Cerebellar nuclear complex (tissue), 1 donor: ENCODE results near the gene DGKH.
"Not testable (repeated sequence)": the region's sequence is repeated elsewhere in the genome, so short reads cannot be mapped to it uniquely, and the experiment has no call there.

Source experiments
- DNase-seq, 2 experiments: peaks; one replicate each; lab custom pipeline; 2025; lab: John Stamatoyannopoulos, UW

The DGKH gene

GRCh38 chr13:42073683-42074082 is 25.2 kb downstream of the DGKH start:
- DNase-seq, result no peak

DNA sequence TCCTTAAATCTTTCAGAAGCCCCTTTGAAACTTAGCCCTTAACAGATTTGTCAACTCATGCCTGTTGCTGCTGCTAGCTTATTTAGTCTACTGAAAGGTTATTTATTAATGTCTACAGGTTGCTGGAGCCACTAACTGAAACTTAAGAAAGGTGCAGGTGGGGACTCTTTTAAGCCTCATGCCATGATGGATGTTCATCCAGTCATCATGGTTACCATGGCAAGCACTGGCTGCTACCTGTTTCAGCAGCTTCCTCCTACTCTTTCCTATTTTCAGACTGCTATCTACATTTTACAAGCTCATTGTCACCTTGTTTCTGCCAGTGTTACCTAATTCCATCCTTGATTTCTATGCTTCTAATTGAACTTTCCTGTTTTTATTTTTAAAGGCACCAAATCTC is 27.1 kb downstream of the DGKH start:
- no peak for DNase-seq

GRCh38 chr13:42076309-42076713 is 27.9 kb downstream of the DGKH start:
- no peak for DNase-seq

DNA sequence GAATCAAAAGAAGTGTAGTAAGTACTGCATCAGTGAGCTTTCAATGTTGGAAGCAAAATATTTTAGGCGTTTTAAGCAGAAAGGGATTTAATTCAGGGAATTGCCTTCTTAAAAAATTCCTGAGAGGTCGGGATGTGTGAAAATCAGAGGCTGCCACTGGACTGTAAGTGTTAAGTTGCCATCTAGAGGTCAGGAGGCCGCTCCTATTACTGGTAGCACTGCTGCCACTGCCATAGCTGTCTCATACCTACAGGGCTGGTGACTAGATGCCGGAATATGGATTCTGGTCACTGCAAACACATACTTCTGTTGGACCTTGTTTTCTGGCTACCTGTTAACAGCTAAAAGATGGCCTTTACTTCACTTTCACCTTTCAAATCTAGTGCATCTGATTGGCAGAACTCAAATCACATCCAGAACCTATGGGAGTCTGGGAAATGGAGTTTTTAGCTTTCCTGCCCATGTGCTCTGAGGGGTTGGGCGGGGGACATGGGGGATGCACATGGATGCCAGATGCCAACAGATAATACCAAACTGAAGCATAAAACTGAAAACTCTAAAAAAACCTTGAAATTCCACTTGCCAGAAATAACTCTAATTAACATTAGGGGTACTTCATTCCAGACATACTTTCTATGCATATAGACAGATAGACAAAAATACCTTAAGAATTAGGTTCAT is 29.8 kb downstream of the DGKH start:
- no peak for DNase-seq

GRCh38 chr13:42083138-42083770 is 34.8 kb downstream of the DGKH start:
- DNase-seq, result no peak

GRCh38 chr13:42084722-42085121 is 36.3 kb downstream of the DGKH start:
- DNase-seq, result no peak

DNA sequence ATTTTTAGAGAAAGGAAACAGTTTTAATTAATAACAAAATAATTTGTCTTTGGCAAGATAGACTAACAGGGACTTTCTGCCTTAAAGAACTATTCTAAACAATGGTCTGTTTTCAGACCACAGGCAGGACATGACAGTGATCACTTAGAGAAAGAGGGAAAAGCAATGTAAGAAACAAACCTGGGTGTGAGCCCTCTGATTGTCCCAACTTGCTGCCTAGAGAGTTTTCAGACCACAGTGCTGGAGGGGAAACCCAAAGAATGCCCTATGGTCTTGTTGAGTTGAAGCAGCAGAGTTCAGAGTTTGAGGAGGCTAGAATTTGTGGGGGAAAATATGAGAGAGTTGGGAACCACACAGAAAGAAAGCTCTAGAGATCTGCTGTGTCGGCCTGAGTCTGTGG is 38.1 kb downstream of the DGKH start:
- DNase-seq, result no peak

- no peak for DNase-seq
Observed at GRCh38 chr13:42094516-42095040, 46.1 kb downstream of the DGKH start.

GRCh38 chr13:42096222-42096621 is 47.8 kb downstream of the DGKH start:
- not testable (repeated sequence) for DNase-seq

GRCh38 chr13:42099962-42100675 is 51.7 kb downstream of the DGKH start:
- no peak for DNase-seq

DNA sequence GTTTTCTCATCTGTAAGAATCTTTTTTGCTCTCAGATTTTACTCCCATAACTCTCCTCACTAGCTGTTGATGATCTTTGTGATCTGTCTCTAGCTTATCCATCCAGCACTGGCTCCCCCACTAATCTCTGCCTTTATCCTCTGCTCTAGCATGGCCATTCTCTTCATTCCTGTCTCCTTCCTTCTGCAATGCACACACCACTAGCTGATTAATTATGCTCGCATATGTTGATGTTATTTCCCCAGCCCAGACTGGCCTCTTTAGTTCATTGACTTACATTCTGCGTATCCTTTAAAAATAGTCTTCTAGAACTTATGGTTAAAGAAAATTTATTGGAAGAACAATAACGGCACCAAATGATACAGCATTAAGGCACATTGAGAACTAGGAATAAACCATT is 52.5 kb downstream of the DGKH start:
- no peak for DNase-seq

GRCh38 chr13:42101821-42102585 is 53.6 kb downstream of the DGKH start:
- DNase-seq, result no peak

DNA sequence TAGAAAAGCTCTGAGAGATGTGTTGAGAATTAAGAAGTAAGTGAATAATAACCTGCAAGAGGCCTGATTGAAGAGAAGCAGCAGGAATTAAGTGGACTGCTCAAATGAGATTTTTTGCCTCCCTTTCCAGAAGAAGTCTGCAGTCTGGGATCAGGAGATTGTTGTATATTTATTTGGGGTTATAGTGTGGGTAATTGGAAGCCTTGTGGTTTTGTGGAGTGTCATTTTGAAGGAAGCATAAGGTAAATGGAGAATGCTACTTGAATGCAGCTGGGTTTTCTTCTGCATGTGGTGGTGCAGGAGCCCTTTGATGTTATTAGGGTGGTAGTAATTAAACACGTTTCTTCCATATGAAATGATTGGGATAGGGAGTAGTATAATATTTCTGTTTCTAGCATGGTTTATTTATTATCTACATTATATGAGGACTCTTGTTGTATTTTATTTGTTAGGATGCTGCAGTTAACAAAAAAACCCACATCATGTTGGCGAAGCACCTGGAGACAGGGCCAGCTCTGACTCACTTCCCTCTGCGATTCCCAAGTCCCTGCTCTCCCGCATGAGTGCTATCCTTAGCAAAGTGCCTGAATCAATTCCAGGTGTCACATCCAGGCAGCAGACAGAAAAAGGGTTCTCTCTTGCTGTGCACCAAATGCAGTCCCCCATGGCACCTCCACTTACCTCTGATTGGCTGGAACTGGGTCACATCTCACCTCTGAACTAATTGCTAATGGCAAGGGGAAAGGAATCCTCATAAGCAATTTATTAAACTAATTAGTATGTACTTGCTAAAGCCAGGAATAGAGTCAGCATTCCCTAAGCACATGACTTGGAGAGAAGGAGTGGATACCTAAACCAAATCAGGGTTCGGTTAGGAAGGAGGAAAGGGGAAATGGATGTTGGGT is 54.8 kb downstream of the DGKH start:
- DNase-seq, result no peak

DNA sequence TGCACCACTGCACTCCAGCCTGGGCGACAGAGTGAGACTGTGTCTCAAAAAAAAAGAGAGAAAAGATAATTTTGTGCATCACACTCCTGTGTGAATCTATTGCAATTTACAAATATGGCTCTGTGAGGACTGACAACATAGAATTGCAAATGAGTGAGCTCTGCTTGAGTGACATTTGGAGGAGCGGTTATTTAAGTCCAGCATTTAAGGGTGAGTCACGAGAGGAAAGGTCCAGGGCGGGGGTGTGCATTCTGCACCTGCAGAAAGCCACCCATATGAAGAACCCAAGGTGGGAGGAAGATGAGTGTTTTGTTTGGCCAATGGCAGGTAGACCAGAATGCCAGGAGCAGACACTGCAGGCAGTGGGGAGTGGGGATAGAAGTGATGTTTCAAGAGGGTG is 58.5 kb downstream of the DGKH start:
- no peak for DNase-seq

DNA sequence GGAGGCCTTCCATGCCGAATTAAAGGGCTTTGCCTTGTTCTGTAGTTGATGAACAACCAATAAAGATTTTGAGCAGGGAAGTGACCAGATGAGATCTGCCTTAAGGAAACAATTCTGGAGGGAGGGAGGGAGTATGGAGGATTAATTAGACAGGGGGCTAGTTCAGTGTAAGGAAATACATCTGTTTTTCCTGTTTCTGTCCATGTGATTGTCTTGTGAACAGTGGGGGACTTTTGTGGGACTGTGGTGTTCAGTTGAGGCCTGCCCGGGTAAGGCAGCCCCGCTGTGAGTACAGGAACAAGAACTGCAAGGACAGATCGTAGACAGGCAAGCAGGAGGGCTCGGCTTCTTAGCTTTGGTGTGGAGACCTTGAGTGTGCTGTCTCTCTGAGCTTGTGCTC is 59.0 kb downstream of the DGKH start:
- DNase-seq, result no peak

- no peak for DNase-seq
Observed at GRCh38 chr13:42108217-42108616, 59.8 kb downstream of the DGKH start.

DNA sequence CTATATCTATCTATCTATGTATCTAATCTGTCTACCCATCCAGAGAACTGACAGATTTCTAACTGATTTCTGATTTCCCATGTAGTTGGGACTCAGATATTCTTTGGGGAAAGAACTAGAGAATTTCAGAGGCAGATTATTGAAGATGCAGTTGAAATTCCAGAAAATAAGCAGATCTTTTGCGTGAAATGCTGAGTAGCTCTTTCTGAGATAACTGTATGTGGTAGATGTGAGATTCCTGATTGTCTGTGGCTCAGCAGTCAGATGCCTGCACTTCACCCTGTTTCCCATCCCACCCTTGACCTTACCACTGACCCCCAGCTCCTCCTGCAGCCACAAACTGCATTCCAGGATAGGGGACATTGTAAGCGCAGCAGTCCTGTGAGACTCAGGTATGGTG is 61.5 kb downstream of the DGKH start:
- no peak for DNase-seq

DNA sequence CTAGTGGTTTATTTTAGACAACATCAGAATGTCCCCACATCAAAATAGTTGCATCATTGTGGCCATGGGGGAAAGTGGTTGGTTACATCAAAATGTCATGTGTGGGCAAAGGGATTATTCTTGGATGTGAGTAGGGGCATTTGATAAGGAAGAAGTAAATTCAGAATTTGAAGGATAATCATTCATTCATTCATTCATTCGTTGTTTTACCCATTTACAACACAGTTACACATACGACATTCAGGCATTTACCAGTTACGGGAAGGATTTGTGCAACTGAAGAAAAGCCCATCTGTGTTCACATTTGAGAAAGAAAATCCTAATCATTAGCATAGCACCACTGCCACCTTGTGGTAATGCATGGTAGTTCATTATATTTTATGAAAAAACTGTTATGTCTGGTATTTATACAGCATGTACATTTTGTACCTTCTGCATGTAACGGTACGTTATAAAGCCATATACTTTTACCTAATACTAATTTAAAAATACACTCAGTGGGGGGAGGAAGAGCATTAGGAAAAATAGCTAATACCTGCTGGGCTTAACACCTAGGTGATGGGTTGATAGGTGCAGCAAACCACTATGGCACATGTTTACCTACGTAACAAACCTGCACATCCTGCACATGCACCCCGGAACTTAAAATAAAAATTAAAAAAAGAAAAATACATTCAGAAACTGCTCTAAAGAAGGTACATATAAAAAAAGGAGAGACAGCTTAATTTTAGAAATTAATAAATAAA is 62.1 kb downstream of the DGKH start:
- peak; percentile 4 to 42 for DNase-seq

- DNase-seq, result no peak
Observed at GRCh38 chr13:42112864-42113263, 64.4 kb downstream of the DGKH start.

GRCh38 chr13:42113478-42113877 is 65.0 kb downstream of the DGKH start:
- DNase-seq, result no peak

- DNase-seq, result no peak
Observed at GRCh38 chr13:42114278-42114677, 65.8 kb downstream of the DGKH start.
